GM13977 (cell line): ENCODE data around the gene CRIP1.

Source experiments
- DNase-seq: peaks from one replicate; pipeline ENCODE4 v3.0.0; 2012; ENCODE audit warnings: low spot score
- CTCF ChIP-seq: IDR thresholded peaks from 2 replicates; pipeline ENCODE4 v1.5.1; 2012; ENCODE audit warnings: mild to moderate bottlenecking, control low read depth; ENCODE audit not compliant: insufficient read depth; ENCODE audit errors: extremely low read depth, missing control alignments
- in situ Hi-C: fragments of 300-500 bp; cut with MboI; formaldehyde crosslinking; loops from one replicate; pipeline ENCODE4 v1.12.0; 2022; ENCODE audit warnings: low sequenced_read_pairs, low pct_unique_long_range_greater_than_20kb, mixed read lengths, inconsistent platforms; ENCODE audit not compliant: unreplicated experiment

The CRIP1 gene

GRCh38 chr14:105484997-105485393 lies 1.7 kb upstream of the CRIP1 start:
- DNase-seq = no peak
- in situ Hi-C loops = no loop called here
- TF ChIP-seq CTCF = no peak

GRCh38 chr14:105485739-105486162 lies 935 bp upstream of the CRIP1 start:
- in situ Hi-C loops = no loop called here
- no peak for DNase-seq
- TF ChIP-seq CTCF = peak; percentile 45

GRCh38 chr14:105486974-105487448 lies 325 bp downstream of the CRIP1 start:
- DNase-seq = no peak
- TF ChIP-seq CTCF = no peak
- in situ Hi-C loops = no loop called here

- in situ Hi-C loops = no loop called here
- TF ChIP-seq CTCF = no peak
- no peak for DNase-seq
Measured at GRCh38 chr14:105487449-105487985, 831 bp downstream of the CRIP1 start.

GRCh38 chr14:105487986-105488777 lies 1.5 kb downstream of the CRIP1 start:
- no peak for DNase-seq
- no peak for TF ChIP-seq CTCF
- in situ Hi-C loops = no loop called here

GRCh38 chr14:105488781-105489541 lies 2.3 kb downstream of the CRIP1 start:
- no peak for TF ChIP-seq CTCF
- DNase-seq = no peak
- in situ Hi-C loops = no loop called here
